HT-29 (cell line): ENCODE measurements around the gene UTF1. TPM values are rescaled to one million over a fixed set of nuclear protein-coding genes. Genes with fewer than 3 reads are reported as not detected.
"Not testable (repeated sequence)": the region's sequence is repeated elsewhere in the genome, so short reads cannot be mapped to it uniquely, and the experiment has no call there.

Experiments
- DNase-seq: peaks from one replicate; pipeline ENCODE4 v3.0.0-alpha.2; 2015; ENCODE audit warnings: low spot score
- total RNA-seq: library from RNA; depleted of rRNA; stranded (reverse); fragments of >200 nt; shearing (Covaris generic); gene quantifications from 2 replicates; pipeline ENCODE4 v1.2.3, GENCODE V29; 2014

UTF1 gene
- total RNA-seq, 1 experiment from 2014 or later: not detected

DNA sequence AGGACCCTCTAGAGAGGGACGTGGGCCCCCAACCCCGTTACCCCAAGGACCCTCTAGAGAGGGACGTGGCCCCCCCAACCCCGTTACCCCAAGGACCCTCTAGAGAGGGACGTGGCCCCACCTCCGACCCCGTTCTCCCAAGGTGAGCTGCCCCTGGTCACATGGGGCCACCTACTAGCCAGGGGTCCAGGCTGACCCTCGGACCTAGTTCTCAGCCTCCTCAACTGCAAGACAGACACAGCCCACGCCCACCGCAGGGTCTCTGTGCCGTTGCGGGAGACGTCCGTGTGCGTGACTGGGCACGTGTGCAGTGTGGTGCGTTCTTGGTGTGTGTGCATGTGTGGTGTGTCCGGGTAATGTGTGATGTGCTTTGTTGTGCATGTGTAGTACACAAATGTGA, 21.6 kb upstream of the UTF1 start:
- DNase-seq: no peak

DNA sequence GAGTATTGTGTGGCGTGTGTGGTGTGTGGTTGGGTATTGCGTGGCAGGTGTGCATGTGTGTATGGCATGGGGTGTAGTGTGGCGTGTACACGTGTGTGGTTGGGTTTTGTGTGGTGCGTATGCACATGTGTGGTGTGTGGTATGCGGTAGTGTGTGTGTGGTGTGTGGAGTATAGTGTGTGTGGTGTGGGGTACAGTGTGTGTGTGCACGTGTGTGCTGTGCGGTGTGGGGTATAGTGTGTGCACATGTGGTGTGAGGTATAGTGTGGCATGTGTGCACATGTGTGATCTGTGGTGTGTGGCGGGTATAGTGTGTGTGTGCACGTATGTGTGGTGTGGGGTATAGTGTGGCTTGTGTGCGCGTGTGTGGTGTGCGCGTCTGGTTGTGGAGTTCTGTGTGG, 20.9 kb upstream of the UTF1 start:
- no peak for DNase-seq

DNA sequence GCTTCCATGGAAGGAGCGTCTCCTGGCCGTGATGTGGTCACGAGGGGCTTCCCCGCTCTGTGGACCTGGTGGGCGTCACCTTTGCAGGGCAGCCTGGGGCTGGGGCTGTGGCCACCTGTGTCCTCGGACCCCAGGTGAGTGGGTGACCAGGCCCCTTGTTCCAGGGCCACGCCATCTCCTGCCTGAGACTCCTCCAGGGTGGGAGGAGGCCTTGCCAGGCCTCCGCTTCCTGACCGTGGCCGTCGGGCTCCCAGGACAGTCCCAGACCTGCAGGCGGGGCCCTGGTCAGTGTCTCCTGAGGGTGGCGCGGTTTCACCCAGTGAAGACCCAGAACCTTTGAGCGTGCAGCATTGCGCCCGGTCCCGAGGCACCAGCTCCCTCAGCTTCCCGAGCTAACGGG, 20.4 kb upstream of the UTF1 start:
- no peak for DNase-seq

DNA sequence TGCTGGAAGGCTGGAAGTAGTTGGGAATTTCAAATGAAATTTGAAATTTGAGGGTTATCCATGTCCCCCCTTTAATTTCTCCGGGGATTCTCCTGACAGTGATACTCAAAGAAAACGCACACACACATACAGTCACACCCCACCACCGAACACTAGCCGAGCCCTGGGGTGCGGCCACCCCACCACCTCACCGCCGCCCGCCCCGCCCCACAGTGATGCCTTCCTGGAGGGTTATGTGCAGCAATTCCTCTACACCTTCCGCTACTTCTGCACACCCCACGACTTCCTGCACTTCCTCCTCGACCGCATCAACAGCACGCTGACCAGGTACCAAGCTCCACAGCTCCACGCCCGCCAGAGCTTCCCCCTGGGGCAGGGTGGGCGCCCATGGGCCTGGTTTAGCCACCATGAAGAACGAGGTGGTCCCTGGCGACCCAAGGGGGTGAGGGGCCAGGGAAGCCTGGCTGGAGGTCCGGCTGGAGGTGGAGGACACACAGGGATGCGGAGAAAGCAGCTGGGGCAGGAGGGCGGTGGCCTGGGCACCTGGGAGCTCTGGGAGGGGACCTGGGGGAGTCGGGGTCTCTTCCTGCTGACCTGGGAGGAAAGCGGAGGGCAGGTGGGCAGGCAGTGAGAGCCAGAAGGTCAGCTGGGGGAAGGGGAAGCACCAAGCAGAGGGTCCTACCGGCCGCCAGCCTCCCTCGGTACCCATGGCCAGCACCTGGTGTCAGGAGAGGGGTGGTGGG, 19.4 kb upstream of the UTF1 start:
- DNase-seq: no peak

DNA sequence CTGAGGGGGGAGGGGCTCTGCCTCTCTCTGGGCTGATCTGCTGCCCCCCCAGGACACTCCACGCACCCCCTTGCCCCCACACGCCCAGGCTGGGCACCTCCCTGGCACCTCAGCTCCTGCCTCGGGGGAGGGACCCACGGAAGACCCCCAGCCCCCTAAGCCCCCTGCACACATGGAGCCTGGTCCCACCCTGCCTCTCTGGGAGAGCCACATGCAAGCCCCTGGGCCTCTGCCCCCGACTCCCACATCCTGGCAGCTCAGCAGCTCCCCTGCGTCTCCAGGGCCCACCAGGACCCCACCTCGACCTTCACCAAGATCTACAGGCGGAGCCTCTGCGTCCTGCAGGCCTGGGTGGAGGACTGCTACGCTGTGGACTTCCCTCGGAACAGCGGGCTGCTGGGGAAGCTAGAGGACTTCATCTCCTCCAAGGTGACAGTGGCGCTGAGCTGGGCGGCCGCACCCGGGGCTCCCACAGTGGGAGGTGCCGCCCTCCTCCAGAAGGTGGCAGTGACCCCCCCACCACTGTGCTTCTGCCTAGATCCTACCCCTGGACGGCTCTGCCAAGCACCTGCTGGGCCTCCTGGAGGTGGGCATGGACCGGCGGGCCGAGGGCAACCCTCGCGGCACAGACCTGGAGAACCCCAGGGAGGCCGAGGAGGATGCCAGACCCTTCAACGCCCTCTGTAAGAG, 18.7 kb upstream of the UTF1 start:
- DNase-seq: no peak

DNA sequence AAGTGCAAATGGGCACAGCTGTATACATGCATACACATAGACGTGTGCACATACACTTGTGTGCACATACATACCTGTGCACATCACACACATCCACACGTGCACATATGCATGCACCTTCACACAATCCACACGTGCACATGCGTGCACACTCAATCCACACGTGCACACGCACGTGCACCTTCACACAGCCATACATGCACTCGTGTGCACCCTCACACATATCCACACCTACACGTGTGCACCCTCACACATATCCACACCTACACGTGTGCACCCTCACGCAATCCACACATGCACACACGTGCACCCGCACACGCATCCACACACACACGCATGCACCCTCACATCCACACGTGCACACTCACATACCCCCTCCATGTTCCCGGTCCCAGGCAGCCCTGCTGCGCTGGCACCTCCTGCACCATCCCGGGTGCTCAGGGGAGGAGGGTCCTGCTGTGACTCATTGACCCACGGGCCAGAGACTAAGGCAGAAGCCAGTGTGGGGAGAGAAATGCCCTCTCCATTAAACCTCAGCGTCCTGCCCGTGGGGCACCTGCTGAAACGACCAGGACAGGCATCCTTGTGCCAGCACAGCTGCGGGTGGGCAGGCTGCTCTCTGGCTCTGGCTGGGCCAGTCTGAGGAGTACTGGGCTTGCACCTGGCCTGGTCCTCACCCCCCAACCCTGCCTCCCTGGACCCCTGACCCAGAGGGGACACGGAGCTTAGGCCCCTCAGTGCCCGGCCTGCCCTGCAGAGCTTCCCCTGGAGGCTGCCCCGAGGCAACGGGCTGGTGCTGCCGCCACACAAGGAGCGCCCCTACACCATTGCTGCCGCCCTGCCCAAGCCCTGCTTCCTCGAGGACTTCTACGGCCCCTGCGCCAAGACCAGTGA, 17.8 kb upstream of the UTF1 start:
- DNase-seq: no peak

DNA sequence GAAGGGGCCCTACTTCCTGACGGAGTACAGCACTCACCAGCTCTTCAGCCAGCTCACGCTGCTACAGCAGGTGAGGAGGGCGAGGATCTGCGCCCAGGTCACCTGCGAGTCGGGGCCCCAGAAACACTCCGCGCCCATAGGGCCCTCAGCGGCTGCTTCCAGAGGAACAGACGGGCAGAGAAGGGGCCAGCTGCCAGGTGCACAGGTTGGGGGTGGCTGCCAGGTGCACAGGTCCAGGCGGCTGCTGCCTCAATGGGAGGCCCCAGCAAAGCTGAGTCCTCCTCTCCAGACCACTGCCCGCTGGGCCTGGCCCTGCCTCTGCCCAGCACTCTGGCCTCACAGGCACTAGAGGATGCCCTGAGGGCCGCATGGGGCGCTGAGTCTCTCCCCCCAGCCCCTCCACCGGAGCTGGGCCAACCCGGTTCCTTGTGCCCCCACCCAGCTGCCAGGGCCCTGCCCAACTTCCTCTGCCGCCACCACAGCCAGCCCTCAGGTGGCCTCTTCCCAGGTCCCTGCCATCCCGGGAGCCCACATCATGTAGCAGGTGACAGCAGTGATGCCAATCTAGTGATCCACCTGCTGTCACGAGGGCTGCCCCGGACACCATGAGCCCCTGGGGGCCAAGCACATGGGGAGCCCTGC, 17.0 kb upstream of the UTF1 start:
- no peak for DNase-seq

DNA sequence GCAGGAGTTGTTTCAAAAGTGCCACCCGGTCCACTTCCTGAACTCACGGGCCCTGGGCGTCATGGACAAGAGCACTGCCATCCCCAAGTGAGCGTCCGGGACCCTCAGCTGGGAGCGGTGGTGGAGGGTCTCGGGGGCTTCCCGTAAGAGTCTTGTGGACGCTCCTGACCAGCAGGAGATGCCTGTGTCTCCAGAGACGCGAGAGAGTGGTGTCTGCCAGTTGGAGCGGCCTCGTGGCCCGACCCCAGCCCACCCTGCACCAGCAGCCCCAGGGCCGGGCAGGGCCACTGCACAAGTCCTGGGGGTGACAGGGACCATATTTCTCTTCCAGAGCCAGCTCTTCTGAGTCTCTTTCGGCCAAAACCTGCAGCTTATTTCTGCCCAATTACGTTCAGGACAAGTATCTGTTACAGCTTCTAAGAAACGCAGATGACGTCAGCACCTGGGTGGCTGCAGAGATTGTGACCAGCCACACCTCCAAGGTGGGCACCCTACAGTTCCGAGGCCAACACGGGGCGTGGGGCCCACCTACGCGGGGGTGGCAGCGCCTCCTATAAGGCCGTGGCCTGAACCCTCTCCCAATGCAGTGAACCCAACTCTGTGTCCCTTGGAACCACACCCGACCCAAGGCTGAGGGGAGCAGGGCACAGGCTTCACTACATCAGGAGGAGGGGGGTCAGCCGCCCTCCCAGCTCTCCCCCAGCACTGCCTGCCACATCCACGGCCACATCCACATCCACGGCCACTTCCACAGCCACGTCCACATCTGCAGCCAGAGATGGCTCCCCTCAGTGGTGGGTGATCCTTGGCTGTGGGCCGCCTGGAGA, 16.2 kb upstream of the UTF1 start:
- DNase-seq: no peak

DNA sequence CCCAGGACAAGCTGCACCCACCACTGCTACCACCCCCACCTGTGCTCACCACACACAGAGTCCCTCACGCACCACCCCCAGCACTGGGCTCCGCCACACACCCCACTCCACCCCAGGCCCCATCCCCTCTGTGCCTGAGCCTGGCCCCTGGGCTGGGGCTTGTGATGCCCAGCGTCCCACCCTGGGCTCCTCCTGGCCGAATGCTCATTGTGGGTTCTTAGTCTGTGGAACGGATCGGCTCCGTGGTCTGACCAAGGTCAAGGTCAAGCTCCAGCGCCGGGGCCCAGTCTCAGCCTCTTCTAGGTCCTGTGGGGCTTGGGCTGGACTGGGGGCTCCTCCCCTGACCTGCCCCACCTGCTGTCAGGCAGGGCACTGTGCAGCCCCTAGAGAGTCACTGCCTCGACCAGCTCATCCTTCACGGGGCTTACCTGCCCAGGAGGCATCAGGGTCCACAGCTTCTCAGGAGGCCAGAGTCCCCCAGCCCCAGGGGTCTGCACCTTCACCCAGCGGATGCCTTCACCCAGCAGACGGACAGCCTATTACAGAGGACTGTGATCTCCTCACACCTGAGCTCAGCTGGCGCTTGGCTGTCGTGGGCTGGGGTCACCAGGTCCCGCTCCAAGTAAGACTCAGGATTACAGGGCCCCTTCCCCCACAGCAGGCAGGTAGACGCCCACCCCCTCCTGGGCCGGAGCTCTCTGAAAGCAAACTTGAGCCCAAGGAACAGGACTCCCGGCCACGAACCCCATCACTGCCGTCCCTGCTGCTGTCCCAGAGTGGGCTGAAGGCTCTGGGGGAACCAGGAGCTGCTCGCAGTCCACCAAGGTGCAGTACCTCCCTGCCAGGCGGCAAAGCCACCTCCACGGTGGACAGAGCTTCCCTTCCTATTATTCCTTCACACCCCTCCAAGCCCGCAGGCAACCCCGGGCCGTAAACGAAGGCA, 15.3 kb upstream of the UTF1 start:
- no peak for DNase-seq

DNA sequence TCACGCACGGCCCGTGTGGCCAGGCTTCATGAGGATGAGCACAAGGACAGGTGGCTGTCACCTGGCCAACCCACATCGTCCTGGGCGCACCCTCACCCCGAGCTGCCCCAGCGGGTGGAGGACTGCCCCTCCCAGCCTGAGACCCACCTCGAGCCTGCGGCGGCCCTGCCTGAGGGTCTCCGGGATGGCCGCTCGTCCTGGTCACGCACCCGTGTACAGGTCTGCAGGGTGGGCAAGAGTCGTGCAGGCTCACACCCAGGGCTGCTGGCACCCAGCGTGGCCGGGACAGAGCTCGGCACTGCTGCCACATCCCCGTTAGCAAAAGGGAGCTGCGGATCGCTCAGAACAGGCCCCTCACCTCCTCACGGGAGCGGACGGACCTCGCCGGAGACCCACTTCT, 14.4 kb upstream of the UTF1 start:
- no peak for DNase-seq

DNA sequence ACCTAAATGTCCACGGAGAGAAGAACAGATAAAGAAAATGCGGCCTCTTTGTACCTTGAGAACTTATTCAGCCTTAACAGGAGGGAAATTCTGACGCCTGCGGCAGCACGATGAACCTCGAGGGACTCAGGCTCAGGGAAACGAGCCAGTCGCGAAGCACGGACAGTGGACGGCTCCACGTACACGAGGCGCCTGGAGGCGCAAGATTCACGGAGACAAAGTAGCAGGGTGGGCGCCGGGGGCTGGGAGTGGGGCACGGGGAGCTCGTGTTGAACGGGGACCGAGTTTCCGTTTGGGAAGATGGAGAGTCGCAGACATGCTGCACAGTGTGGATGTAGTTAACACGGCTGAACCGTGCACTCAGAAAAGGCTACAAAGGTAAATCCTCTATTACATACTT, 13.2 kb upstream of the UTF1 start:
- DNase-seq: no peak

DNA sequence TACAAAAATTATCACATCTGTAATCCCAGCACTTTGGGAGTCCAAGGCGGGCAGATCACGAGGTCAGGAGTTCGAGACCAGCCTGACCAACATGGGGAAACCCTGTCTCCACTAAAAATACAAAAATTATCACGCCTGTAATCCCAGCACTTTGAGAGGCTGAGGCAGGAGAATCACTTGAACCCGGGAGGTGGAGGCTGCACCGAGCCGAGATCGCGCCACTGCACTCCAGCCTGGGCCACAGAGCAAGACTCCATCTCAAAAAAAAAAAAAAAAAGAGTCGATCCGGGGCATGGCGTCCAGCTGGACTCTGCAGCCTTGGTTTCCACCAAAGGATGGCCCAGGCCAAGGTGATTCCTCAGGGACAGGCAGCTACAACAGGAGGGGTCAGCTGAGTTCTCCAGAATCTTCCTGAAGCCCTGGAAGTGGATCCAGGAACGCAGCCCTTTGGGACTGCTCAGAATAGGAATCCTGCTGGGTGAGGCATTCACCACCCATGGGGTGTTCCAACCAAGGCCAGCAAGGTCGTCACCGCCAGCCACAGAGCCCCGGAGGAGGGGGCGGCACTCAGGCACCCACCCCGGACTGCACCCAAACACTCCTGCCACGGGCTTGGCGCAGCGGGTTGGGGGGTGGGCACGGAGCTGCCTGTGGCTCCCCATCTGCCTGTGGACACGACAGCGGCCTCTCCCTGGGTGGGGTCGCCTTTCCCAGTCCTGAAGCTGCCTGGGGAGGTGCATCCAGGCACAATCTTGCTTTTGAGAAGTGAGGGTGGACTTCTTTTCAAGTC, 12.0 kb upstream of the UTF1 start:
- DNase-seq: no peak

DNA sequence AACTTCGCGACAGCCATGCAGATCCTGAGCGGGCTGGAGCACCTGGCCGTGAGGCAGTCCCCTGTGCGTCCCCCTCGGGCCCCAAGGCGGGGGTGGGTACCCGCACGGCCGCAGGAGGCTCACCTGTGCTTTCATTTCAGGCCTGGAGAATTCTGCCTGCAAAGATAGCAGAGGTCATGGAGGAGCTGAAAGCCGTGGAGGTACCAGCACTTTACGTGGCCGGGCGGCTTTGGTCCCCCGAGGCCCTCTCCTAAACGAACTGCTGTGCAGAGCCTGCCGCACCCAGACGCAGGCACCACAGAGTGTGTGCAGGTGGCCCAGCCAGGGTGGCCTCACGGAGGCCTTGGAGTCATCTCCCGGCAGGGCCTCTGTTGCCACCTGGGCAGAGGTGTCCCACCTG, 11.1 kb upstream of the UTF1 start:
- no peak for DNase-seq

DNA sequence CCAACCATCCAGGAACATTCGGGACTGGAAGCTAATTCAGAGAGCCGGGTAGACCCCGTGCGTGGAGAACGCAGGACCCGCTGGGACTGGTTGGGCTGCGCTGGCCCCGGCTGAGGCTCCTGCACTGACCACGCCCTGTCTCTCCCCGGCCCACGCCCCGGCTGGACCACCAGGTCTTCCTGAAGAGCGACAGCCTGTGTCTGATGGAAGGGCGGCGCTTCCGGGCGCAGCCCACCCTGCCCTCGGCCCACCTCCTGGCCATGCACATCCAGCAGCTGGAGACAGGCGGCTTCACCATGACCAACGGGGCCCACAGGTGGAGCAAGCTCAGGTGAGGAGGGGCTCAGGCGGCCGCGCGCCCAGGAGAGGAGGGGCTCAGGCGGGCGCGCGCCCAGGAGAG, 10.2 kb upstream of the UTF1 start:
- DNase-seq: no peak

DNA sequence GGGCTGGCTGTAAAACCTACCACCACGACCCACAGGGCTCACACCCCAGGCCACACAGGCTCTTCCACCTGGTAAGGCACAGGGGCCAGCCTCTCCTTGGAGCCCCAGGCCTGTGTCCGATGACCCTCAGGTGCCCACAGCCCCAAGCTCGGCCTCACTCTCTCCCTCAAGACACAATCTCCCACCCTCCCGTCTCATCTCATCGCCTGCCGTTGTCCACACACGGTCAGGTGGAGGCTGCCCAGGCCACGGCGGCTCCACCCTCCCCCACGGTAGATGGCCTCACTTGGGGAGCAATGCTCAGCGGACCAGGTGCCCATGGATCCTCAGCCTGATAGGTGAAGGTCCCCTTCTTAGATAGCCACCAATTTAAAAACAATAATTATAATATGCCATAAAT, 8.7 kb upstream of the UTF1 start:
- no peak for DNase-seq

DNA sequence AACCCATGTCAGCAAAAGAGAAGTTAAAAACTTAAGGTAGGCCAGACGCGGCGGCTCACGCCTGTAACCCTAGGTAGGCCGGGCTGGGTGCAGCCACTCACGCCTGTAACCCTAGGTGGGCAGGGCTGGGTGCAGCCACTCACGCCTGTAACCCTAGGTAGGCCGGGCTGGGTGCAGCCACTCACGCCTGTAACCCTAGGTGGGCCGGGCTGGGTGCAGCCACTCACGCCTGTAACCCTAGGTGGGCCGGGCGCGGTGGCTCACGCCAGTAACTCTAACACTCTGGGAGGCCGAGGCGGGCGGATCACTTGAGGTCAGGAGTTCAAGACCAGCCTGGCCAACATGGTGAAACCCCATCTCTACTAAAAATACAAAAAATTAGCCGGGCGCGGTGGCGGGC, 8.3 kb upstream of the UTF1 start:
- DNase-seq: not testable (repeated sequence)

DNA sequence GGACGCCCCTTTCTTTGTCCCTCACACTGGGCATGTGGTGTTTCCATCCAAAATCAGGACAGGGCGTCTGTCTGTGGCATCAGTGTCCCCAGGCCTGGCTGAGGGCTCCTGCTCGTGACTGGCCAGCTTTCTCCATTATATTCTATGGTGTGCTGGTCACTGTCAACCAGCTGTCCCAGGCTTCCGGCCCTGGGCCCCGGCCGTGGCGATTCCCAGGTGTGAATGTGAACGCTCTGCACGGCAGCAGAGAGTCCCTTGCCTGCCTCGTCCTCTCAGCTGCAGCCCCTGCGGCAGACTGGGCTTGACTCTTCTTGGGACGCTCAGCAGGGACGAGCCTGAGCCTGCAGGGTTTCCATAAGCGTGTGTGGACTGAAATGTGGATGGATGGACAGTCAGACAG, 5.9 kb upstream of the UTF1 start:
- no peak for DNase-seq

DNA sequence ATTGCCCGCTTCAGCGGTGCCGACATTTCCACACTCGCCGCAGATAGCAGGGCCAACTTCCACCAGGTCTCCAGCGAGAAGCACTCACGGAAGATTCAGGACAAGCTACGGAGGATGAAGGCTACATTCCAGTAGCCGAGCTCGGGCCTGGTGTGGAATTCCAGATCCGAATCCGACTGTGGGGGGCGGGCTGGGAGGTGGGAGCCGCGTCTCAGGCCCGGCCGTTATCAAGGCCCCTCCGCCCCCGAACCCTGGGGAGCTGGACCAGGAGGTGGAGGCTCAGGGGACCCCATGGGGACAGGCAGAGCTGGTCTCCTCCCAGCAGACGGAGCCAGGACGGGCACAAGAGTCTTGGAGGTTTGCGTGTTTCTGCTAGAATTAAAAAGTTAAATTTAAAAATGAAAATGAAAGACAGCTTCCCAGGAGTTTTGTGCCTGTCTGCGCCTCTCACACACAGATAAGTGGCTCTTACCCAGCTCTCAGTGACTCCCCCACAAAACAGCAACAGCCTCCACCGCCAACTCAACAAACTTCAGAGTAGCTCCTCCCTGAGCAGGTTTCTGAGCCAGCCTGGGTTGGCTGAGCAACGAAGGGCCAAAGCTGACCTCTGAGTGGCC, 5.2 kb upstream of the UTF1 start:
- DNase-seq: no peak
